AG08395 (cell line): Measurements from ENCODE around the gene CUEDC2.

Experiments used
- DNase-seq: peaks from one replicate; pipeline ENCODE4 v3.0.0; 2012; ENCODE audit warnings: mixed read lengths, low spot score

Gene CUEDC2

GRCh38 chr10:102432162-102432950, at the start of gene CUEDC2:
CUEDC2 (minus strand) TSS chr10:102432574; CDS start chr10:102425188, 7,386 bp downstream.
- peak; percentile 97 for DNase-seq

- DNase-seq: no peak
Measured at GRCh38 chr10:102480396-102480795, 48.0 kb upstream of the CUEDC2 start.

- no peak for DNase-seq
Measured at GRCh38 chr10:102479651-102480050, 47.3 kb upstream of the CUEDC2 start.

- DNase-seq: no peak
Measured at GRCh38 chr10:102476466-102477141, 44.2 kb upstream of the CUEDC2 start.

- no peak for DNase-seq
Measured at GRCh38 chr10:102475451-102476040, 43.2 kb upstream of the CUEDC2 start.

- no peak for DNase-seq
Measured at GRCh38 chr10:102473445-102474331, 41.3 kb upstream of the CUEDC2 start.

GRCh38 chr10:102470579-102471546, 38.5 kb upstream of the CUEDC2 start:
- no peak for DNase-seq

GRCh38 chr10:102468683-102469082, 36.3 kb upstream of the CUEDC2 start:
- no peak for DNase-seq

- DNase-seq: no peak
Measured at GRCh38 chr10:102467971-102468438, 35.6 kb upstream of the CUEDC2 start.

GRCh38 chr10:102467318-102467717, 34.9 kb upstream of the CUEDC2 start:
- no peak for DNase-seq

- DNase-seq: no peak
Measured at GRCh38 chr10:102465466-102465865, 33.1 kb upstream of the CUEDC2 start.

GRCh38 chr10:102463983-102464382, 31.6 kb upstream of the CUEDC2 start:
- DNase-seq: no peak

GRCh38 chr10:102462512-102463054, 30.2 kb upstream of the CUEDC2 start:
- DNase-seq: no peak

- DNase-seq: peak; percentile 93
Measured at GRCh38 chr10:102461187-102462054, 29.0 kb upstream of the CUEDC2 start.

GRCh38 chr10:102460836-102461186, 28.4 kb upstream of the CUEDC2 start:
- DNase-seq: no peak

- no peak for DNase-seq
Measured at GRCh38 chr10:102458656-102459055, 26.3 kb upstream of the CUEDC2 start.

- DNase-seq: no peak
Measured at GRCh38 chr10:102457591-102458150, 25.3 kb upstream of the CUEDC2 start.

- no peak for DNase-seq
Measured at GRCh38 chr10:102455893-102456471, 23.6 kb upstream of the CUEDC2 start.
